Neuronal stem cell (in vitro differentiated cells): ENCODE data around the gene NAT14.
A peak's percentile ranks its signal among the peaks of the same experiment; 100 is the strongest.
"Not testable (repeated sequence)": the region's sequence is repeated elsewhere in the genome, so short reads cannot be mapped to it uniquely, and the experiment has no call there.

Experiments used
- DNase-seq: peaks from one replicate; pipeline ENCODE4 v3.0.0-alpha.2; 2013; ENCODE audit warnings: low spot score
- H2AFZ ChIP-seq: one replicate; pipeline ENCODE4 v1.6.1; 2013; ENCODE audit warnings: mild to moderate bottlenecking, low read length, inconsistent platforms
- H2AK5ac ChIP-seq: 2 replicates; pipeline ENCODE4 v1.6.1; 2013; ENCODE audit warnings: low read depth, mild to moderate bottlenecking, inconsistent platforms, low read length, moderate library complexity, mixed read lengths
- H2BK120ac ChIP-seq: 2 replicates; pipeline ENCODE4 v1.6.1; 2013; ENCODE audit warnings: low read depth, mild to moderate bottlenecking, inconsistent platforms, low read length, moderate library complexity, mixed read lengths
- H2BK12ac ChIP-seq: one replicate; pipeline ENCODE4 v1.6.1; 2013; ENCODE audit warnings: low read length, inconsistent platforms
- H2BK15ac ChIP-seq: 2 replicates; pipeline ENCODE4 v1.6.1; 2013; ENCODE audit warnings: mild to moderate bottlenecking, low read length, inconsistent platforms, mixed read lengths
- H2BK5ac ChIP-seq: one replicate; pipeline ENCODE4 v1.6.1; 2013; ENCODE audit warnings: inconsistent platforms, mild to moderate bottlenecking, low read length, moderate library complexity
- H3K14ac ChIP-seq: one replicate; pipeline ENCODE4 v1.6.1; 2013; ENCODE audit warnings: low read length, inconsistent platforms
- H3K18ac ChIP-seq: 2 replicates; pipeline ENCODE4 v1.6.1; 2013; ENCODE audit warnings: low read length, inconsistent platforms
- H3K23ac ChIP-seq: 2 replicates; pipeline ENCODE4 v1.6.1; 2013; ENCODE audit warnings: low read depth, mild to moderate bottlenecking, mixed read lengths, low read length, inconsistent platforms; ENCODE audit not compliant: poor library complexity
- H3K27ac ChIP-seq: replicated peaks from 3 replicates; pipeline ENCODE4 v1.5.1; 2013; ENCODE audit warnings: low read length, inconsistent platforms
- H3K27me3 ChIP-seq, 3 experiments: 2 replicates each; pipeline ENCODE4 v1.6.1; 2013; ENCODE audit warnings: low read length in 3 of 3, mild to moderate bottlenecking in 2 of 3, inconsistent platforms in 1 of 3, low read depth in 1 of 3, mixed read lengths in 1 of 3, moderate library complexity in 1 of 3; ENCODE audit not compliant: control insufficient read depth in 3 of 3, insufficient read depth in 3 of 3
- H3K36me3 ChIP-seq, 2 donors: replicated peaks in 1 of 2; 2 replicates each; pipeline ENCODE4 v1.6.1; 2013; ENCODE audit warnings: low read length in 2 of 2; ENCODE audit not compliant: control insufficient read depth in 2 of 2, insufficient read depth in 2 of 2
- H3K4ac ChIP-seq: 2 replicates; pipeline ENCODE4 v1.6.1; 2013; ENCODE audit warnings: inconsistent platforms, mild to moderate bottlenecking, low read length, moderate library complexity
- H3K4me1 ChIP-seq, 2 donors: 1 replicate in 1 of 2; 2 replicates in 1 of 2; pipeline ENCODE4 v1.6.1; 2013; ENCODE audit warnings: low read length in 2 of 2, low read depth in 1 of 2; ENCODE audit not compliant: control insufficient read depth in 2 of 2, insufficient read depth in 1 of 2
- H3K4me2 ChIP-seq: one replicate; pipeline ENCODE4 v1.6.1; 2013; ENCODE audit warnings: mild to moderate bottlenecking, low read length, inconsistent platforms; ENCODE audit not compliant: insufficient read depth, poor library complexity, severe bottlenecking
- H3K4me3 ChIP-seq, 2 donors: 2 replicates each; pipeline ENCODE4 v1.5.1; 2013; ENCODE audit warnings: low read length in 2 of 2, mild to moderate bottlenecking in 2 of 2, inconsistent platforms in 1 of 2, moderate library complexity in 1 of 2
- H3K79me1 ChIP-seq: one replicate; pipeline ENCODE4 v1.6.1; 2013; ENCODE audit warnings: low read depth, mild to moderate bottlenecking, inconsistent platforms, low read length, moderate library complexity
- H3K9ac ChIP-seq: one replicate; pipeline ENCODE4 v1.6.1; 2013; ENCODE audit warnings: mild to moderate bottlenecking, low read depth, low read length, inconsistent platforms; ENCODE audit not compliant: poor library complexity
- H3K9me3 ChIP-seq, 2 donors: replicated peaks in 1 of 2; 2 replicates each; pipeline versions ENCODE3 to v1.6.1; 2013; ENCODE audit warnings: low read length in 2 of 2, mild to moderate bottlenecking in 2 of 2, inconsistent platforms in 1 of 2, low read depth in 1 of 2, mixed read lengths in 1 of 2, moderate library complexity in 1 of 2; ENCODE audit not compliant: control insufficient read depth in 2 of 2, insufficient read depth in 1 of 2
- H4K8ac ChIP-seq: one replicate; pipeline ENCODE4 v1.6.1; 2013; ENCODE audit warnings: low read depth, mild to moderate bottlenecking, inconsistent platforms, low read length, moderate library complexity
- H4K91ac ChIP-seq: one replicate; pipeline ENCODE4 v1.6.1; 2013; ENCODE audit warnings: low read length, low read depth, mild to moderate bottlenecking, inconsistent platforms; ENCODE audit not compliant: poor library complexity
- WGBS, 2 donors: extraction: QIAGEN DNeasy Blood & Tissue Kit; methylation state at CpG; one replicate each; pipeline ENCODE4 v1.1.7; 2013; ENCODE audit warnings: missing lambda C conversion rate in 2 of 2, mixed read lengths in 1 of 2; ENCODE audit not compliant: insufficient read length in 2 of 2, insufficient replicate concordance in 1 of 2; ENCODE audit errors: extremely low coverage in 2 of 2; 5-methylcytosine and 5-hydroxymethylcytosine counted together

Gene NAT14

GRCh38 chr19:55447421-55448174 is 37.4 kb upstream of the NAT14 start:
- H3K27me3 ChIP-seq = peaks cover 23 to 89% (median 45%) of the 10 kb centered on the region in 3 experiments
- no peak for DNase-seq

GRCh38 chr19:55448175-55448490 is 36.9 kb upstream of the NAT14 start:
- not testable (repeated sequence) for H2BK5ac ChIP-seq, H4K91ac ChIP-seq, H3K36me3 ChIP-seq, H3K4me2 ChIP-seq, H3K27ac ChIP-seq, H3K9me3 ChIP-seq, H3K18ac ChIP-seq, H3K4ac ChIP-seq, H2AK5ac ChIP-seq, DNase-seq, H2BK15ac ChIP-seq, H3K79me1 ChIP-seq, H2AFZ ChIP-seq, H2BK120ac ChIP-seq, H4K8ac ChIP-seq
- H3K14ac ChIP-seq = peak overlapping the region; percentile 71
- H3K9ac ChIP-seq = peak overlapping the region; percentile 78
- H3K23ac ChIP-seq = peak overlapping the region; percentile 80
- WGBS, 2 donors = no CpG with 5 or more reads among the region's 5 CpGs
- H2BK12ac ChIP-seq = peak overlapping the region; percentile 30
- peaks cover 13 to 21% of the 10 kb centered on the region in 2 donors for H3K4me1 ChIP-seq
- peaks cover 20 to 83% (median 40%) of the 10 kb centered on the region in 3 experiments for H3K27me3 ChIP-seq
- H3K4me3 ChIP-seq = peak overlapping the region in 1 of 2 donors; percentile 66

More at GRCh38 chr19:55447421-55448174, 37.4 kb upstream of the NAT14 start:
- H4K8ac ChIP-seq = no peak overlapping the region
- H2BK120ac ChIP-seq = no peak overlapping the region
- H2BK5ac ChIP-seq = no peak overlapping the region
- peak overlapping the region; percentile 3 for H2BK15ac ChIP-seq
- no peak overlapping the region for H2AFZ ChIP-seq
- peaks cover 2% of the 10 kb centered on the region for H3K79me1 ChIP-seq
- no peaks in the 10 kb centered on the region for H3K36me3 ChIP-seq
- H3K27ac ChIP-seq = no peak overlapping the region
- peak overlapping the region; percentile 71 for H3K14ac ChIP-seq
- H3K4me1 ChIP-seq = peaks cover 14 to 23% of the 10 kb centered on the region in 2 donors
- H3K9me3 ChIP-seq = peaks cover 0 to 2% of the 10 kb centered on the region in 2 donors
- no peak overlapping the region for H3K4me3 ChIP-seq
- no peak overlapping the region for H3K4ac ChIP-seq
- peak overlapping the region; percentile 80 for H3K23ac ChIP-seq
- no peak overlapping the region for H3K4me2 ChIP-seq
- no peak overlapping the region for H4K91ac ChIP-seq
- no peak overlapping the region for H2AK5ac ChIP-seq
- no CpG with 5 or more reads among the region's 16 CpGs for WGBS, 2 donors
- H3K9ac ChIP-seq = peak overlapping the region; percentile 78
- peak overlapping the region; percentile 35 for H3K18ac ChIP-seq
- H2BK12ac ChIP-seq = peak overlapping the region; percentile 30

GRCh38 chr19:55449469-55449868 is 35.5 kb upstream of the NAT14 start:
- peak overlapping the region; percentile 66 for H3K9ac ChIP-seq
- H3K36me3 ChIP-seq = no peaks in the 10 kb centered on the region
- DNase-seq = no peak
- H3K4me2 ChIP-seq = no peak overlapping the region
- peak overlapping the region in 1 of 2 donors; percentile 66 for H3K4me3 ChIP-seq
- peak overlapping the region; percentile 88 for H3K18ac ChIP-seq
- peak overlapping the region; percentile 92 for H2BK15ac ChIP-seq
- no peak overlapping the region for H4K8ac ChIP-seq
- peak overlapping the region; percentile 96 for H2BK12ac ChIP-seq
- H3K4me1 ChIP-seq = peaks cover 8 to 18% of the 10 kb centered on the region in 2 donors
- no peak overlapping the region for H3K4ac ChIP-seq
- H3K9me3 ChIP-seq = peaks cover 0 to 2% of the 10 kb centered on the region in 2 donors
- peak overlapping the region; percentile 46 for H3K23ac ChIP-seq
- H2BK120ac ChIP-seq = no peak overlapping the region
- no CpG with 5 or more reads among the region's 16 CpGs for WGBS, 2 donors
- H2AK5ac ChIP-seq = peak overlapping the region; percentile 97
- H3K79me1 ChIP-seq = peaks cover 2% of the 10 kb centered on the region
- H3K27ac ChIP-seq = no peak overlapping the region
- H3K14ac ChIP-seq = peak overlapping the region; percentile 85
- H3K27me3 ChIP-seq = peaks cover 13 to 70% (median 28%) of the 10 kb centered on the region in 3 experiments
- peak overlapping the region; percentile 68 for H2BK5ac ChIP-seq
- no peak overlapping the region for H4K91ac ChIP-seq
- peak overlapping the region; percentile 48 for H2AFZ ChIP-seq

GRCh38 chr19:55451163-55451964 is 33.6 kb upstream of the NAT14 start:
- Histone ChIP-seq H3K4me3 (peak overlapping the region; percentile 56 to 66), H3K27me3 (peaks cover 9 to 54% (median 15%) of the 10 kb centered on the region in 3 experiments), H3K27ac (no peak overlapping the region), H3K18ac (peak overlapping the region; percentile 94), H3K9me3 (peaks cover 0 to 2% of the 10 kb centered on the region in 2 donors), H3K23ac (peak overlapping the region; percentile 43), H2BK5ac (peak overlapping the region; percentile 53), H2BK15ac (peak overlapping the region; percentile 89), H3K36me3 (peaks cover 0 to 10% of the 10 kb centered on the region in 2 donors), H2BK120ac (no peak overlapping the region), H4K8ac (no peak overlapping the region), H3K4me2 (peak overlapping the region; percentile 96), H3K9ac (peak overlapping the region; percentile 44), H4K91ac (no peak overlapping the region), H2AK5ac (peak overlapping the region; percentile 37), H2AFZ (peak overlapping the region; percentile 92), H3K79me1 (peaks cover 2% of the 10 kb centered on the region), H3K14ac (no peak overlapping the region), H3K4me1 (peaks cover 8 to 18% of the 10 kb centered on the region in 2 donors), H3K4ac (no peak overlapping the region), H2BK12ac (no peak overlapping the region)
- WGBS, 2 donors = no CpG with 5 or more reads among the region's 80 CpGs
- DNase-seq = no peak
